HG03575 (cell line): ENCODE data around the gene TMEM121B.

ENCODE experiments used
- ATAC-seq: cut with Tn5 transposase; IDR thresholded peaks from one replicate; pipeline ENCODE4 v1.9.1; 2021; ENCODE audit not compliant: unreplicated experiment, insufficient number of reproducible peaks, low FRiP score; ENCODE audit errors: extremely low read depth

TMEM121B gene

DNA sequence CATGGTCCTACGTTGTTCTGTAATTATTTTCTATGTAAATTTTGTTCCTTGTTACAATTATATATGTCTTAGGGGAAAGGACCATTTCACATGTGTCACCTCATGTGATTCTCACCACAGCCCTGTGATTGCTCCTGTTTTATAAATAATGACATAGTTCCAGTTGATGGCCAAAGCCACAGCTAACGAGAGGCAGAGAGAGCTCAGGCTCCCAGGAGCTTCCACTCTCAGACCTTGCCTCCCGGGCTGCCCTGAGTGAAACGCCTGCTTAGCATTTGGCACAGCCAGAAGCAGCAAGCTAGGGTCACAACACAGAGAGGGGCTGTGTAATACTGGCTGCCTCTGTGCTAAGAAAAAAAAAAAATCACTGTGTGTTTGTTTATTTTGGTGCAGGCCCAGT, 5.9 kb downstream of the TMEM121B start:
- ATAC-seq: no peak

DNA sequence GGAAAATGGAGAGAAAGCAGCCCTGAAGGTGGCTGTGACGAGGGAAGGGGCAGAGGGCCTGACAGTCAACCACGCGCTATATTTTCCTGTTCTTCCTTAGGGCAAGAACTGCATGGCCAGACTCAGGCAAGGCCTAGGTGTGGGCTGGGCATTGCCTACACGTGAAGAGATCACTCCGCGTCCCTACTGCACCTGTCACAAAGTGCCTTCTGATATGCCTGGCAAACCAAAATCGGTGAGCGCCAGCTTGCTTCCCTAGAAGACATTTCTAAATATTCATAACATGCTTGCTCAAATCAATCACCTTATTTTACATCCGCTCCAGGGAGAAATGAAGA, 6.3 kb downstream of the TMEM121B start:
- ATAC-seq: no peak

DNA sequence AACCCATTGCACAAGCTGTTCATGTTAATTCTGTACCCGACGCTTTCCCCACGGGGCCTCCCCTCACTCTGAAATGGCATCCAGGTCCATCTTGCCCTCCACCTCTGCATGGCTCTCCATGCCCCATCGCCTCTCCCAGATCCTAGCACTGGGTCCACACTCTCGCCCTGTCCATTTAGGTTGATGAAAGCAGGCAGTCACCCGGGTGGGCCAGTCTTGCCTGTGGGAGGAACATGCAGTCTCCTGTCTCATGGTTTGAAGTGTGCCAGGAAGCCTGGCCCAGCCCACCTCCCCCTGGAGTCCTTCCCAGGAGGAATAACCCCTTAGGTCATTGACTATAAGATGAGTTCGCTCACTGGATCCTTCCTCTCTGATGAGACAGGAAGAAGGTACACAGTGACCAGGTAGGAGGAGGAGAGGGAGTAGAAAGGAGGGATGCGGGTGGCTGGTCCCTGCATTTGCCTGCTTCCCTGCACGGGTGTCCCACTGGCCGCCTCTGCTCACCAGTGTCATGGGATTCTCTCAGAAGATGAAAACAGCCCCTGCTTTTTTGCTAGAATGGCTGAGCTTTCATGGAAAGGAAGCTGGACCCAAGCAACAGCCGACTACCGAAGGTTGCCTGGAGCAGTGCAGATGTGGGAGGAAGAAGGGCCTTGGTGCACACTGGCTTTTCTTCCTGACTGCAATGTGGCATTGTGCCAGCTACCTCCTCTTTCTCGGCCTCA, 6.8 kb downstream of the TMEM121B start:
- no peak for ATAC-seq

DNA sequence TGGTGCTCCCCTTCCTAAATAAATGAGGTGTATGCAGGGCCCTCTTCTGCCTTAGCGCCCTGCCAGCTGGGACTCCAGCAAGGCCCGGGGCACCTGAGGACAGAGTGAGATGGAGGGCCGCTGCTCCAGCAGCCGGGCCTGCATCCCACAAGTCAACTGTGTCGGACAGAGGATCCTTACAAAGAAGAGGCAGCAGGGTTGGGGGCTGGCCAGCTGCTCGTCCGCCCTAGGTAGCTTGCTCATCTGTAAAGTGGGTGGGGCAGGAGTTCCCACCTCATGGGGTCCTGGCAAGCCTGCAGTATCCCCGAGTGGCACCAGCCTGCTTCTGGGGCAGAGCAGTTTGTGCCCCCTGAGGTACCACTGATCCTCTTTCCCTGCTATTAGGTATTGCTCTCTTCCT, 7.6 kb downstream of the TMEM121B start:
- no peak for ATAC-seq

DNA sequence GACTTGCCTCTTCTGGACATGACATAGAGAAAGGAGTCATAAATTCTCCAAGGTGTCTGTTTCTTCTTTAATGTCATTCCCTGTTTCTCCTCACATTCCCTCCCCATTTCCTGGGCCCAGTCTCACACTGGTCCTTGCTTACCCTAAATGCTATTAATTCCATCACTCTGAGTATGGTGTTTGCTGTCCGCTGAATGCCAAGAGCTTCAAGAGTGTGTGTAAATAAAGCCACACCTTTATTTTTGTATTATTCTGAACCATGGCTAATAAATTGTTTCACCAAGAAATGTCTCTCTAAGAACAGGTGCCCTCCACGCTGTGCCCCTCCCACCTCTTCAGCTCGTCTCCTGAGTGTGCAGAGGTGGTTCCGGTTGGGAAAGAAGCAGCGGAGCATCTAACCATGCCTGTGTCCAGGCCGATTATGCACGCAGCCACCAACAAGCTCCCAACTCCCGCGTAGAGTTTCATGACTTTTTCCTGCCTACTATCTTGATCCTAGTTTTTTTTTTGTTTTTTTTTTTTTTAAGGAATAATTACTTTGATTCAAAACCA, 8.6 kb downstream of the TMEM121B start:
- ATAC-seq: no peak

DNA sequence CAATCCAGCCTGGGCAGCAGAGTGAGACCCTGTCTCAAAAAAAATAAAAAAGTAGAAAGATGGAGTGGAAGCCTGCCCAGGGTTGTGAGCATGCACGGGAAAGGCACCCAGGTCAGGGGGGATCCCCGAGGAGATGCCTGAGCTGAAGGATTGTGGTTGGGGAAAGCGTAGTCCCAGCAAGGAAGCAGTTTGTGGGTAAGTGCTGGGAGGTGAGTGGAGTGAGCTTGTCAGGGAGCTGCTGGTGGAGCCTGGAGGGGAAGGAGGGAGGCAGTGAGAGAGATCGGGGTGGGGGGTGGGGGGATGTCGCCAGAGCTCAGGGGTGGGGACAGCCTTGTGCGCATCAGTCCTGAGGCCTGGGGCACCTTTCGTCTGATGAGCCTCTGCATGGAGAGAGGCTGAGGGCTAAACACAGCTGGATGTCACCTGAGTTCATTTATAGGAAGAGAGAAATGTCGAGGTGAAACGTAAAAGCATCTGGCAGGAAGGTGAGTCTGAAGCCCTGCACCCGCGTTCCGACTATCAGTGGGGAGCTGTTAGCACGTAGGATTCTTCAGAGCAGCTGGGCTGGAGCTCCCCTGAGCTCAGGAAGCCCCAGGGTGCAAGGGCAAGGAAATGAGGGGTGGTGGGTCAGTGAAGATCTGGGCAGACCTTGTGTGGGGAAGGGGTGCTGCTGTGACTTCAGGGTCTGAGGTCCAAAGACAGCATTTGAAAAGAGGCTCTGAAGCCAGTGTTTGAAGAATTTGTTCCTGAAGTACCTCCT, 10.2 kb downstream of the TMEM121B start:
- ATAC-seq: no peak

DNA sequence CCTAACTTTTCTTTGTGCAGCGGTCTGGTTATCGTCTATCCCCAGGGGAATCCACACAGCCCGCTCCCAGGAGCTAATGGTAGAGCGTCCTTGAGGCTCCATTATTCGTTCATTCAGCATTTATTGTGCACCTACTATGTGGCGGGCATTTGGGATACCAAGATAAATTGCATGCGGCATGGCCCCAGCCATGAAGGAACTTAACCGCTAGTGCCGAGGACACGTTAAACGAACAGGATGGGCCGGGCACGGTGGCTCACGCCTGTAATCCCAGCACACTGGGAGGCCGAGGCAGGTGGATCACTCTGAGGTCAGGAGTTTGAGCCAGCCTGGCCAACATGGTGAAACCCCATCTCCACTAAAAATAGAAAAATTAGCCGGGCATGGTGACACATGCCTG, 11.2 kb downstream of the TMEM121B start:
- no peak for ATAC-seq

DNA sequence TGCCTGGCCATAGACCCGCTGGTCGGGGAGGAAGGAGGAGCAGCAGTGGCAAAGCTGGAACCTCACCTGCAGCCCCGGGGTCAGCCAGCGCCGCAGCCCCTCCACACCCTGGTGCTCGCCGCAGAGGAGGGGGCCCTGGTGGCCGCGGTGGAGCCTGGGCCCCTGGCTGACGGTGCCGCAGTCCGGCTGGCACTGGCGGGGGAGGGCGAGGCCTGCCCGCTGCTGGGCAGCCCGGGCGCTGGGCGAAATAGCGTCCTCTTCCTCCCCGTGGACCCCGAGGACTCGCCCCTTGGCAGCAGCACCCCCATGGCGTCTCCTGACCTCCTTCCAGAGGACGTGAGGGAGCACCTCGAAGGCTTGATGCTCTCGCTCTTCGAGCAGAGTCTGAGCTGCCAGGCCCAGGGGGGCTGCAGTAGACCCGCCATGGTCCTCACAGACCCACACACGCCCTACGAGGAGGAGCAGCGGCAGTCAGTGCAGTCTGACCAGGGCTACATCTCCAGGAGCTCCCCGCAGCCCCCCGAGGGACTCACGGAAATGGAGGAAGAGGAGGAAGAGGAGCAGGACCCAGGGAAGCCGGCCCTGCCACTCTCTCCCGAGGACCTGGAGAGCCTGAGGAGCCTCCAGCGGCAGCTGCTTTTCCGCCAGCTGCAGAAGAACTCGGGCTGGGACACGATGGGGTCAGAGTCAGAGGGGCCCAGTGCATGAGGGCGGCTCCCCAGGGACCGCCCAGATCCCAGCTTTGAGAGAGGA, 11.9 kb downstream of the TMEM121B start:
- no peak for ATAC-seq

DNA sequence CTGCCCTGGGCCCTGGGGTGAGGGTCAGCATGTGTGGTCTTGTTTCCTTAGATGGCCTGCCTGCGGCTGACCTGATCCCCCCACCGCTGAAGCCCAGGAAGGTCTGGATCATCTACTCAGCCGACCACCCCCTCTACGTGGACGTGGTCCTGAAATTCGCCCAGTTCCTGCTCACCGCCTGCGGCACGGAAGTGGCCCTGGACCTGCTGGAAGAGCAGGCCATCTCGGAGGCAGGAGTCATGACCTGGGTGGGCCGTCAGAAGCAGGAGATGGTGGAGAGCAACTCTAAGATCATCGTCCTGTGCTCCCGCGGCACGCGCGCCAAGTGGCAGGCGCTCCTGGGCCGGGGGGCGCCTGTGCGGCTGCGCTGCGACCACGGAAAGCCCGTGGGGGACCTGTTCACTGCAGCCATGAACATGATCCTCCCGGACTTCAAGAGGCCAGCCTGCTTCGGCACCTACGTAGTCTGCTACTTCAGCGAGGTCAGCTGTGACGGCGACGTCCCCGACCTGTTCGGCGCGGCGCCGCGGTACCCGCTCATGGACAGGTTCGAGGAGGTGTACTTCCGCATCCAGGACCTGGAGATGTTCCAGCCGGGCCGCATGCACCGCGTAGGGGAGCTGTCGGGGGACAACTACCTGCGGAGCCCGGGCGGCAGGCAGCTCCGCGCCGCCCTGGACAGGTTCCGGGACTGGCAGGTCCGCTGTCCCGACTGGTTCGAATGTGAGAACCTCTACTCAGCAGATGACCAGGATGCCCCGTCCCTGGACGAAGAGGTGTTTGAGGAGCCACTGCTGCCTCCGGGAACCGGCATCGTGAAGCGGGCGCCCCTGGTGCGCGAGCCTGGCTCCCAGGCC, 12.7 kb downstream of the TMEM121B start:
- no peak for ATAC-seq

DNA sequence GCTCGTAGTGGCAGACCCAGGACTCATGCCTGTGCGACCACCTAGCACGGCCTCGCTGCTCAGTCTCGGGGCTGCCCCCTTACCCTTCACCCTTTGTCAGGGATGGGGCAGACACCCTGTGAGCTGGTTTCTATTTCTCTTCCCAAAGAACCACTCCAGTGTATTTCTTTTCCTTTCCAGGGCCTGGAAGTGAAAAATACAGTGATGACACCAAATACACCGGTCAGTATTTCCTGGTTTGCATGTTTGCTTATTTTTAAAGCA, 13.7 kb downstream of the TMEM121B start:
- ATAC-seq: no peak

DNA sequence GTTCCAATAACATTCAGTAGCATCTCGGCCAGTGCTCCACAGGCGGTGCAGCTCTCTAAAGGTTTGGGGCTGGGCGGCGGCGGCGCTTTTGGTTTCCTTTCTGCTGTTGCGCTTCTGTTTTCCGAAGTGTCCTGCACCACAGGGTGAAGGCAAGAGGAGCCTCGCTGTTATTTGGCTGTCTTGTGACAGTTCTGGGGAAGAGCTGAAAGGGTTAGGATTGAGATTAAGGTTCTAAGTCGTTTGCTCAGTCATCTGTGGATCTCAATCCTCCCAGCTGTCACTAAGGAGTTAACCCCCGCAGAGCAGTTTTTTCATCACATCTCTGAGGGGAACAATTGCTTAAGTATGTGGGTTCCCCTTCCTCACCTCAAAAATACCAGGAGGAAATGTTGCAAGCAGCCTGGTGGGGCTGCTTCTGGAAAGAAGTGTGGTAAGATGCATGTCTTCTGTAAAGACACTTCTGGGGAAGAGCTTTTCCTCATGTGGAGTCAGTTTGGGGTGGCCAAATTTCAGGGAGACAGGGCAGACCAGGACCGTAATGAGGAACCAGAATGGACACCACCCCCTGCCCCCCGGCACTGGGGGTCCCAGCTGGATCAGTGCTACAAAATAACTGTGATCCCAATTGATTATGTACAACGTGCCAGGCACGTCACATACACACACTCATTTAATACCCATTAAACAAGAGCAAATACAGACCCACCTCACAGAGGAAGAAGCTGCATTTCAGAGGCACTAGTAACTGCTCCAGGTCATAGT, 14.2 kb downstream of the TMEM121B start:
- no peak for ATAC-seq

DNA sequence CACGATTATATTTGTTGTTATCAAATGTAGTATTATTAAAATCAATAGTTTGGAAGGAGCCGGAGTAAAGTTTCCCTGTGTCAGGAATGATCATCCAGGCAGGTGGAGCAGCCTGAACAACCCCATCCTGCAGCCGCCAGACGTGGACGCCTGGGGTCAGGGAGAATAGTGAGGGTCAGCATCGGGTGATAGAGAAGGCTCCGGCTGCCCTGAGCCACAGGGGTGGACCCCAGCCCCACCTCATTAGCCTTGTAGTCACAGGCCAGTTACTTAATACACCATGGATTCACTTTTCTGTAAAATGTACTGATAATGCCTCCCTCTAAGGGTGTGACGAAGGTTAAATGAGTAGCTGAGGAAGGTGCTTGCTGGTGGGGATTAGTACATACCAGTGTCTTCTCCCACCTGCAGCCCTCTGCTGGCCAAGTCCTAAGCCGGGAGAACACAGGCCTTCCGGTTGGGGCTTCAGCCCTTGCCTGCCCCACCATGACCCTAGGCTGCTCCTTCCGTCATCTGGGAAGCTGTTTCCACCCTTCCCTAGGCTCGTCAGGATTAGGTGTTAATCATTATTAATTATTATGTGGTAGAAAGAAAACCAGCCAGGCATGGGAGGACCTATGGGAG, 14.9 kb downstream of the TMEM121B start:
- no peak for ATAC-seq

DNA sequence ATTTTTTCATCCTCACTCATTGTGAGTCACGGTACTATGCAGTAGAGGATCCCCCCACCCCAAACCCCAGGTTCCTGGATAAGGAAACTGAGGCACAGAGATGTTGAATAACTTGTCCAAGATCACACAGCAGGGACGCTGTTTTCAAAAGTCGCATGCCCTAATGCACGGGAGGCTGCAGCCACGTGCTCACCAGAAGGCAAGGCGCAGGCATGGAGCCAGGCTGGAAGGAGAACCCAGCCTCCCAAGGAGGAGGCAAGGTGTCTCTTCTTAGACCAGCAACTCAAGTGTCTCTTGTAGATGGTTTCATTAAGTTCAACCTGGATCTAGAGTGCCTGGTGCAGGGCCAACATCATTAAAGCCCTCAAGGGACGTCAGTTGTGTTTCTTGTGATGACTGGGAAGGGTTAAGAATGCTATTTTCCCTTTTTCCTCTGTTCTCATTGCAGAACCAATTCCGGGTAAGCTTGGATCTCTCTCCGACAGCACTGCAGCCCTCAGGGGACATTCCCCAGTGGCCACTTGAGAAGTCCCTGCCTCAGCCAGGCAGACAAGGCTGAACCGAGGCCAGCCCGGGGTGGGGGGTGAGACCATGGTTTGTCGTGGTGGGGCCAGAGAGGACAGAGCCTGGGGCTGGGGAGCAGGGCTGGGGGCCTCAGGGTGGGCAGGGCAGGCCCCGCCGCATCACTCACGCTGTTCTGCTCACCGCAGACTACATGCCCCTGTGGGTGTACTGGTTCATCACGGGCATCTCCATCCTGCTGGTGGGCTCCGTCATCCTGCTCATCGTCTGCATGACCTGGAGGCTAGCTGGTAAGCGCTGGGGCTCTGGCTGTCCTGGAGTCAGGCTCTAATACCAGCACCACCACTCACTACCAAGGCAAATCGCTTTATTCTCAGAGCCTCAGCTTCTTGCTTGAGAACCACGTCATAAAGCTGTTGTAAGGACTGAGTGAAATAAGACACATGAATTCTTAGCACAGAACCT, 15.7 kb downstream of the TMEM121B start:
- ATAC-seq: no peak

DNA sequence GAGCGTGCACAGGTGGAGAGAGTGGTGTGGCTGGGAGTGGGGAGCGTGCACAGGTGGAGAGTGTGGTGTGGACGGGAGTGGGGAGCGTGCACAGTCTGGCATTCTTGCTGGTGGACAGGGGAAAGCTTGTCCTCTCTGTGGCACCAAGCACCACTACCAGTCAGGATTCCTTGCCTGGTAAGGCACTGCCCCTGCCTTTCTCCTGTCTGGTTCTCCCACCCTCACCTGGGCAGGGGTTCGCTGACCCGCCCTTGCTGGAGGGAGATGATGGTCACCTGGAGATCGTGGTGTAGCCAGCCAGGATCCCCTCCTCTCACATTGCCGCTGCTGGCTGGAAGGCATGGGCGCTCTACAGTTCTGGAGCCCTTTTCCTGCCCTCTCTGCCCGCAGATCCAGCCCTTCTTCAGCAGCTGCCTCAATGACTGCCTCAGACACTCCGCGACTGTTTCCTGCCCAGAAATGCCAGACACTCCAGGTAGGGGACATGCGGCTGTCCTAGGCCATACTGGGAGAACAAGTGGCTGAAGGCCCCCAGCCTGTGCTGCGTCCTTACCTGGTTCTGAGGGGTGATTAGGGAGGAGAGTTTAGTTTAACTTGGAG, 16.7 kb downstream of the TMEM121B start:
- no peak for ATAC-seq

DNA sequence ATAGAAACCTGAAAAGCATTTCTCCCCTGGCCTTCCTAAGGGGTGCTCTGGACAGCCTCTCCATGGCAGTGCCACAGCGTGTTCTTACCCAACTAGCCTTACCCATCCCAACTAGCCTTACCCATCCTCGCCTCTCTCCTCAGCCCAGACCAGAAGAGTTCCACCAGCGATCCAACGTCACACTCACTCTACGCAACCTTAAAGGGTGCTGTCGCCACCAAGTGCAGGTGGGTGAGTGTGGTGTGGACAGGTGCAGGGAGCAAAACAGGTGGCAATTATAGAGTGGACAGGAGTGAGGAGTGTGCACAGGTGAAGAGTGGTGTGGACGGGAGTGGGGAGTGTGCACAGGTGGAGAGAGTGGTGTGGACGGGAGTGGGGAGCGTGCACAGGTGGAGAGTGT, 17.8 kb downstream of the TMEM121B start:
- ATAC-seq: no peak

DNA sequence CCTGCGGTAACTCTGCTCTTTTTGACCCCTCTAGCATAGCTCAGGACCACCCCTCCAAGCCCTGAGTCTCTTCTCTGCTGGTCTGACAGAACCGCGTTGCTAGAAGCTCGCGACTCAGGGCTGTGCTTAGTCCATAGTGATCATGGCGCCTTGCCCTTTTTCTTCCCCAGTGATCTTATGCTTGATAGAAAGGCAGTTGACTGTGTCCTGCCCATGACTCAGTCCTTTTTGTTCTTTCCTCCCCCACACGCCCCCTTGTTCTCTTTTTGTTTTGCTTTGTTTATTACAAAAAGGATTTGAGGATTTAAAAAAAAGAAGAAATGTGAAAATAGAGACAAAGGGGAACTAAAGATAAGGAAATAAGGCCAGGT, 18.9 kb downstream of the TMEM121B start:
- no peak for ATAC-seq
